Endodermal cell (in vitro differentiated cells): ENCODE data around the gene TTN. TPM values are rescaled to one million over a fixed set of nuclear protein-coding genes. Genes with fewer than 3 reads are reported as not detected.

Source experiments
- DNase-seq: peaks from one replicate; pipeline ENCODE4 v3.0.0-alpha.2; 2017
- H3K27ac ChIP-seq: 2 replicates; pipeline ENCODE4 v1.5.1; 2013; ENCODE audit warnings: mild to moderate bottlenecking, low read depth, low read length, moderate library complexity
- H3K27me3 ChIP-seq: 2 replicates; pipeline ENCODE4 v1.6.1; 2013; ENCODE audit warnings: mild to moderate bottlenecking, low read length, moderate library complexity; ENCODE audit not compliant: insufficient read depth, control insufficient read depth, poor library complexity, severe bottlenecking
- H3K36me3 ChIP-seq: 2 replicates; pipeline ENCODE4 v1.7.0; 2013; ENCODE audit warnings: mild to moderate bottlenecking, low read length, moderate library complexity; ENCODE audit not compliant: control insufficient read depth, insufficient read depth
- H3K4me1 ChIP-seq: one replicate; pipeline ENCODE4 v1.7.0; 2013; ENCODE audit warnings: low read length; ENCODE audit not compliant: control insufficient read depth, insufficient read depth
- H3K4me3 ChIP-seq: 2 replicates; pipeline ENCODE4 v1.5.1; 2013; ENCODE audit warnings: mild to moderate bottlenecking, low read length, moderate library complexity
- H3K9ac ChIP-seq: 2 replicates; pipeline ENCODE4 v1.6.1; 2013; ENCODE audit warnings: mild to moderate bottlenecking, low read length, moderate library complexity; ENCODE audit not compliant: poor library complexity, severe bottlenecking; ENCODE audit errors: extremely low read depth
- H3K9me3 ChIP-seq: 2 replicates; pipeline ENCODE4 v1.6.1; 2013; ENCODE audit warnings: mild to moderate bottlenecking, low read length, moderate library complexity; ENCODE audit not compliant: control insufficient read depth
- H3K27ac Mint-ChIP-seq: 2 replicates; pipeline ENCODE4 v1.8.0; 2020; ENCODE audit warnings: mixed read lengths
- H3K27me3 Mint-ChIP-seq: 2 replicates; pipeline ENCODE4 v1.8.0; 2021; ENCODE audit warnings: mild to moderate bottlenecking, mixed read lengths; ENCODE audit not compliant: insufficient read depth
- H3K36me3 Mint-ChIP-seq: 2 replicates; pipeline ENCODE4 v1.8.0; 2020; ENCODE audit warnings: low read depth, mixed read lengths
- H3K4me1 Mint-ChIP-seq: 2 replicates; pipeline ENCODE4 v1.8.0; 2020; ENCODE audit warnings: mixed read lengths
- H3K4me3 Mint-ChIP-seq: 2 replicates; pipeline ENCODE4 v1.8.0; 2020; ENCODE audit warnings: mild to moderate bottlenecking, moderate library complexity, mixed read lengths
- H3K9me3 Mint-ChIP-seq: 2 replicates; pipeline ENCODE4 v1.8.0; 2020; ENCODE audit warnings: mild to moderate bottlenecking, mixed read lengths
- CTCF ChIP-seq: fragments of 200-600 bp; sonication (generic); conservative IDR thresholded peaks from 2 replicates; pipeline ENCODE4 v1.5.0; 2021; ENCODE audit warnings: antibody characterized with exemption, mild to moderate bottlenecking
- WGBS, 2 experiments: methylation state at CpG; one replicate each; pipeline versions ENCODE4 v1.1.5 to v1.1.7; 2013; ENCODE audit warnings: missing lambda C conversion rate in 2 of 2, mixed read lengths in 1 of 2; ENCODE audit not compliant: insufficient coverage in 1 of 2, insufficient read length in 1 of 2; 5-methylcytosine and 5-hydroxymethylcytosine counted together
- total RNA-seq, 2 donors: library from RNA; stranded (reverse); fragmentation: NEBNext Ultra II Directional in 1 of 2; extraction: Animal tissue kit (Norgen Biotek cat#: 25700) in 1 of 2; gene quantifications; 2 replicates in 1 of 2; 3 replicates in 1 of 2; pipeline ENCODE4 v1.2.1, GENCODE V29; 2021

TTN gene
- total RNA-seq, 2 donors from 2014 or later: 101 to 118 TPM

GRCh38 chr2:178811901-178812300 is 4.7 kb upstream of the TTN start:
- DNase-seq: no peak
- WGBS, 2 experiments: 93 to 100% methylated on average over 1 to 2 of the region's 2 CpGs
- no peaks in the 10 kb centered on the region for H3K9me3 Mint-ChIP-seq
- no peak for TF ChIP-seq CTCF
- Histone ChIP-seq H3K9ac (no peak overlapping the region), H3K36me3 (peaks cover 83% of the 10 kb centered on the region), H3K4me3 (no peak overlapping the region), H3K27ac (no peak overlapping the region), H3K9me3 (no peaks in the 10 kb centered on the region), H3K4me1 (no peaks in the 10 kb centered on the region), H3K27me3 (no peaks in the 10 kb centered on the region)
- H3K36me3 Mint-ChIP-seq: peaks cover 43% of the 10 kb centered on the region
- no peak overlapping the region for H3K27ac Mint-ChIP-seq
- H3K27me3 Mint-ChIP-seq: no peaks in the 10 kb centered on the region
- H3K4me1 Mint-ChIP-seq: no peaks in the 10 kb centered on the region
- H3K4me3 Mint-ChIP-seq: no peak overlapping the region

GRCh38 chr2:178811045-178811444 is 3.8 kb upstream of the TTN start:
- H3K9ac ChIP-seq: no peak overlapping the region
- Mint-ChIP-seq H3K4me3 (no peak overlapping the region), H3K27me3 (no peaks in the 10 kb centered on the region), H3K4me1 (no peaks in the 10 kb centered on the region), H3K36me3 (peaks cover 37% of the 10 kb centered on the region), H3K9me3 (no peaks in the 10 kb centered on the region), H3K27ac (no peak overlapping the region)
- H3K4me1 ChIP-seq: no peaks in the 10 kb centered on the region
- H3K27me3 ChIP-seq: no peaks in the 10 kb centered on the region
- H3K27ac ChIP-seq: no peak overlapping the region
- no peak for DNase-seq
- no peak overlapping the region for H3K4me3 ChIP-seq
- no peak for TF ChIP-seq CTCF
- peaks cover 79% of the 10 kb centered on the region for H3K36me3 ChIP-seq
- WGBS, 2 experiments: 93% methylated on average over 2 of the region's 2 CpGs
- H3K9me3 ChIP-seq: no peaks in the 10 kb centered on the region

GRCh38 chr2:178810422-178810821 is 3.2 kb upstream of the TTN start:
- Mint-ChIP-seq H3K27ac (no peak overlapping the region), H3K27me3 (no peaks in the 10 kb centered on the region), H3K36me3 (peaks cover 35% of the 10 kb centered on the region), H3K9me3 (no peaks in the 10 kb centered on the region), H3K4me1 (no peaks in the 10 kb centered on the region), H3K4me3 (no peak overlapping the region)
- H3K4me1 ChIP-seq: no peaks in the 10 kb centered on the region
- DNase-seq: no peak
- H3K27ac ChIP-seq: no peak overlapping the region
- 86 to 93% methylated on average over 2 to 5 of the region's 5 CpGs for WGBS, 2 experiments
- no peaks in the 10 kb centered on the region for H3K9me3 ChIP-seq
- no peak overlapping the region for H3K9ac ChIP-seq
- no peak overlapping the region for H3K4me3 ChIP-seq
- peaks cover 75% of the 10 kb centered on the region for H3K36me3 ChIP-seq
- no peak for TF ChIP-seq CTCF
- no peaks in the 10 kb centered on the region for H3K27me3 ChIP-seq
